ENCODE measurements around the gene UBL5.
"Not testable (repeated sequence)": the region's sequence is repeated elsewhere in the genome, so short reads cannot be mapped to it uniquely, and the experiment has no call there.

Gene UBL5

DNA sequence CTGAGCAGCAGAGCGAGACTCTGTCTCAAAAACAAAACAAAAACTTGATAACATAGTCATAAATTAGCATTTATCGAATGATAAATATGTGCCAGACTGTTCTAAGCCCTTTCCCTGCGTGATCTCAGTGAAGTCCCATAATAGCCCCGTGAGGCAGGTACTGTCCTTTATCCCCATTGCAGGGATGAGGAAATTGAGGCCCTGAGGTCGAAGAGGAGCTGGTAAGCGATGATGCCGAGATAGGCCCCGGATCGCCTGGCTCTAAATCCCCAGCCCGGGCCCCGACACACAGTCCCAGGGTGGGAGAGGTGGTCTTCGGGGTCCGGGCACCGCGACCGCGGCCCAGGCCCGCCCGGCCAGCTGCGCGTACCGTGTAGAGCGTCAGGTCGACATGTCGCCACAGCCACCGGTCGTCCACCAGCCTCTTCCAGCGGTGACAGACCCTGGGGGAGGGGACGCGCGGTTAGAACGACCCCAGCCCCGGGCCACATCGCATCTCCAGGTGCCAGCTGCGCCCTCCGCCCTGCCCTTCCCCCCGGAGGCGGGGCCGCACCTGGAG, 9.5 kb upstream of the UBL5 start:
- no peak for DNase-seq

DNA sequence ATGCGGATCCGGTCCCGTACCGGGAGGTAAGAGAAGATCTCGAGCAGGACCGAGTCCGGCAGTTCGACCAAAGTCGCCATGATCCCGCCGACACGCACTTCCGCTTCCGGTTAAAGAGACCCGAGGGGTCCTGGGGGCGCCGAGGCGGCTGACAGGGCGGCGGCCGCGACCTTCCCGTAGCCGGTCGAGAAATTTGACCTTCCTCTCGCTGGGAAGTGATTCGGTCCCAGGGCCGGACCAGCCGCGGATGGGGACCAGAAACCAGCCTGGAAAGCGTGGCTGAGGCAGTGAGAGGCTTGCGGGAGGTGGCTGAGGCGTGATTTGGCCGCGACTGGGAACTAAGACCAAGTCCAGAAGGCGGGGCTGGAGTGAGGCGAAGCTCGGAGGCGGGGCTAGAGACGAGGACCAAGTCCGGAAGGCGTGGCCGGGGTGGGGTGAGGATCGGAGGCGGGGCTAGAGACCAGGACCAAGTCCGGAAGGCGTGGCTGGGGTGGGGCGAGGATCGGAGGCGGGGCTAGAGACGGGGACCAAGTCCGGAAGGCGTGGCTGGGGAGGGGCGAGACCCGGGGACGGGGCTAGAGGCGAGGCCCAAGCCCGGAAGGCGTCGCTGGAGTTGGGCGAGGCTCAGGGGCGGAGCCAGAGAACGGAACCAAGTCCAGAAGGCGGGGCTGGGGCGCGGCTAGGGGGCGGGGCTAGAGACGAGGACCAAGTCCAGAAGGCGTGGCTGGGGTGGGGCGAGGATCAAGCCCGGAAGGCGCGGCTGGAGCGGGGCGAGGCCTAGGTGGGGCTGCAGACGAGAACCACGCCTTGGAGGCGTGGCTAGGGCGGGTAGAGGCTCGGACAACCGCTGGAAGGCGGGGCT, 8.8 kb upstream of the UBL5 start, which contains the start of gene FBXL12:
Gene FBXL12 (minus strand): TSS at position 346 of the 862 bp plus-strand sequence. CDS start 266 bp downstream, at position 80.
- DNase-seq: peak; percentile 98

DNA sequence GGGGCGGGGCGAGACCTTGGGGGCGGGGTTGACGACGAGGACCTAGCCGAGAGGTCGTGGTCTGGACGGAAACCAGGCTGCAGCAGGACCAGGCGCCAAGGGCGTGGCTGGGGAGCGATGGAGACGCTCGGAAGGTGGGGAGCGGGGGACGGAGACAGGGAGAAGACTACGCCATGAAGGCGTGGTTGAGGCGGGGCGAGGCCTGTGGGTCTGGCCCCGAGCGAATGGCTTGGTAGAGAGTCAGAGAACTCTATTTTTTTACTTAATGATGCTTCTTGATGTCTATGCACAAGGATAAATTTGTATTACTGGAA, 8.2 kb upstream of the UBL5 start:
- DNase-seq: no peak

DNA sequence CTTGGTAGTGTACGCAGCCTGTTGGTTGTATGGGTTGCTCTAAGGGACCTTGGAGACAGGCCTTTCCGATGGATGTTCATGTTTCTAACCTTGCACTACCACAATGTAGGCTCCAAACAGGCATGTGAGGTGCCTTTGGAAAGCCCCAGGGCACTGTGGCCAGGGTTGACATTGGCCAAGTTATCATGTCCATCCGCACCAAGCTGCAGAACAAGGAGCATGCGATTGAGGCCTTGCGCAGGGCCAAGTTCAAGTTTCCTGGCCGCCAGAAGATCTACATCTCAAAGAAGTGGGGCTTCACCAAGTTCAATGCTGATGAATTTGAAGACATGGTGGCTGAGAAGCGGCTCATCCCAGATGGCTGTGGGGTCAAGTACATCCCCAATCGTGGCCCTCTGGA, 7.7 kb upstream of the UBL5 start:
- DNase-seq: not testable (repeated sequence)

DNA sequence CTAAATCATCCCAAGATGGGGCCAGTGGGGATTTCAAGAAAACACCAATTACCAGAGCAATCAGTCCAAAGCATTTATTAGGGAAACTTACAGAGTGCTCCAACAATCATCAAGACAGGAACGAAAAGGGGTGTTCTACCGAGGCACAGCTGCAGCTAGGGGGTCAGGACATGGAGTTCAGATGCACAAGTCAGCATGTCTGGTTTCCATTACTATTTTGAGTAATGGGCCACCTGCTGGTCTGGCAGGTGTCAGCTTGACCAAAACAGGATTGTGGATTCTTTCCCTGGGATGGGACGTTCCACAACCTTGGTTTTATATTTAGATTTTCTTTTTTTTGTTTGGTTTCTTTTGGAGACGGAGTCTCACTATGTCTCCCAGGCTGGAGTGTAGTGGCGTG, 3.9 kb upstream of the UBL5 start:
- DNase-seq: no peak

DNA sequence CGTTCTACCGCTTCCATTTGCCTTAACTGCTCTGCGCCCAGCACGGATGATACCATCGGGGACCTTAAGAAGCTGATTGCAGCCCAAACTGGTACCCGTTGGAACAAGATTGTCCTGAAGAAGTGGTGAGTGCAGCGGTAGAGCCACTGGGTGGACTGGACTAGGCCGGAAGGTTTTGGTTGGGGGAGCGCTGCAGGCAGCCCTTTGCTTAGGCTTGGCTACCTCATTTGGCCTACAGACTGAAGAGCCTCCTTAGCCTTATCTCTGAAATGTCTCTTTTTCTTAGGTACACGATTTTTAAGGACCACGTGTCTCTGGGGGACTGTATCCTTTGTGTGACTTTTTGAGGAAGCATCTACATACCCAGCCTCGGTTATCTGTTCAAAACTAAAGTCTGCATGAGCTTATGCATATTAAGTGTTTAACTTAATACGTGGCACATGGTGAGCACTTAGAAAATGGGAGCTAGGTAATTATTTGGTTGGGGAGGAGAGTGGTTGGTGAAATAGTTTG, 889 bp downstream of the UBL5 start:
- no peak for DNase-seq

DNA sequence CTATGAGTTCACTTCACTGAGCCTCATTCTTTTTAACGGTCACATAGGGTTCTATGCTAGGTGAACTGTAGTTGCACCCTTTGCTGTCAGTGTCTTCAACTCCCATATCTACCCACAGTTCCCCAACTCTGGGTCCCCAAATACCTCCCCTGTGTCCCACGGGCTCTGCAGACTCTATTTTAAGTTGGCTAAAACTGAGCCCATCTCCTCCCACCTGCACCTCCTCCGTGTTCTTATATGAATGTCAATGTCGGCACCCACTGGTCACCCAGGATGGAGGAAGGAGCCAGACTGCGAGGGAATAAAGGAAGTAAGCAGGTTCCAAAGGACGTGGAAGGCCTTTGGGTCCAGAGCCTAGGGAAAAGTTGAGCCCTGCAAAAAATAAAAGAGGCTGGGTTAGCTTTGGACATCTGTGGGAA, 6.6 kb downstream of the UBL5 start:
- no peak for DNase-seq

DNA sequence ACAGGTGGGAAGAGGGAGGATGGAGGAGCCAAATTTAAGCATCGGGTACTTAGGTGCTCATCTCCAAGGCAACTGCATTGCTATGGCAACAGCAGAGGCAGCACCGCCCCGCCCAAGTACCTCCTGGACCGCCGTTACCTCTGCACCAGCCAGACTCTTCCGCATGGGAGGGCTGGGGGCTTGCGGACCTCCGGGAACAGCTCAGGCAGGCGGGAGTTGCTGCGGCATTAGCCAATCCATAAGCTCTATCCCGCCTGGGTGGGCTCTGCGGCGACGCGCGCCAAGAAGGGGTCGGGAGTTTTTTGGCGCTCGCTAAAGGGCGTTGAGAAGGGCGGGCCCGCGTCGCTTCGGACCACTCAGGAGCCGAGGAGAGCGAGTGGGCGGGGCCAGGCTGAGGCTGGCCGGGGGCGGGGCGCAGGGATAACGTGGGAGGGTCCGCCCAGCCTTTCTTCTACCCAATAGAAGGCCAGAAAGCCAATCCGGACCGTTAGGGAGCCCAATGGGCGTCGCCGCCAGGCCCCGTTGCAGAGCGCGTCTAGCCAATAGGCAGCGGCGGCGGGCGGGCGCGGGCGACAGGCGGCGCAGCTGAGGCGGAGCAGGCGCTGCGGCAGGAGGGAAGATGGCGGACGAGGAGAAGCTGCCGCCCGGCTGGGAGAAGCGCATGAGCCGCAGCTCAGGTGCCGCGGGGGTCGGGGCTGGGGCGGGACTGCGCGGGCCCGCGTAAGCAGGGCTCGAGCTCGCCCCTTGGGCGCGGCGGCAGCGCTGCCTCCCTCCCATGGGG, 7.2 kb downstream of the UBL5 start, which contains the start of gene PIN1:
Gene PIN1 (plus strand): TSS at position 593 of the 781 bp plus-strand sequence. CDS start 27 bp downstream, at position 620.
- peak; percentile 89 for DNase-seq

DNA sequence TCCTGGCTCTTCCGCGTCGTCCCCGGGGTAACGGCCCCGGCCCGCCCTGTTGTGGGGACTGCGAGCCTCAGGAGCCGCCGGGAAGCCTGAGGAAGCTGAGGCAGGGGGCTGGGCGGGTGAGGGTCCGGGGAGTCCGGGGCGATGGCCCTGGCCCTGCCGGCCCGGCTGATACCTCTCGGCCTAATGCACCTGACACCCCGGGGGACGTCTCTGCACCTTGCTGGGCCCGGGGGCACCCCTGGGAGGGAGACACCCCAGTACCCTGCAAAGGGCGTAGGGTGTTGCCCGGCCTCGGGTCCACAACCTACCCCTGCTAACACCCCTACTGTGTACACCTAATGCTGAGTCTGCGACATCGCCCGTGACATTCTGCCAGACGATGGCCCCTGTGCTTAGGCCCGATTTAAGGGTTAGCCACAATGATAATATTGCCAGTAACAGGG, 7.8 kb downstream of the UBL5 start:
- DNase-seq: no peak

DNA sequence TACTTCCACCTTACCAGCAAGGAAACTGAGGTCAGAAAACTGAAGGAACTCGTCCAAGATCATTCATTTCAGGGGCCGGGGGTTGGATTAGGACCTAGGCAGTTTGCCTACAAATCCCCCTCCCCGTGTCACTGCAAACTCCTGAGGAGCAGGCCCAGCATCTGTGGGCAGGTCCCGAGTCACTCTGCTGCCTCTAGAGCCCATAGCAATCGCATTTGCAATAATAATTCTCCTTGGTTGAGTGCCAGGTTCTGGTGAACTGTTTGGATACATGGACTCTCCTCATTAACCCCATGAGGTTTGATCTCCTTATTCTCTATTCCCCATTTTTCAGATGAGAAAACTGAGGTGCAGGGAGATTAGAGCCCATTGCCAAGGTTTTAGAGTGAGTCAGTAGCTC, 8.3 kb downstream of the UBL5 start:
- DNase-seq: no peak

DNA sequence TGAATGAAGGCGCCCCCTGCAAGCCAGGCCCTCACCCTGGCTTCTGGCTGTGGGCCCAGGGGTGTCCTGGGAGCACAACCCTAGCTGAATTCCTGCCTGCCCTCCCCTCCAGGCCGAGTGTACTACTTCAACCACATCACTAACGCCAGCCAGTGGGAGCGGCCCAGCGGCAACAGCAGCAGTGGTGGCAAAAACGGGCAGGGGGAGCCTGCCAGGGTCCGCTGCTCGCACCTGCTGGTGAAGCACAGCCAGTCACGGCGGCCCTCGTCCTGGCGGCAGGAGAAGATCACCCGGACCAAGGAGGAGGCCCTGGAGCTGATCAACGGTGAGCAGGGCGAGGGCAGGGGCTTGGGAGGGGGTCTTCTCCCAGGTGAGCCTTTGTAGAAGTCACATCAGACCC, 10.6 kb downstream of the UBL5 start:
- no peak for DNase-seq

DNA sequence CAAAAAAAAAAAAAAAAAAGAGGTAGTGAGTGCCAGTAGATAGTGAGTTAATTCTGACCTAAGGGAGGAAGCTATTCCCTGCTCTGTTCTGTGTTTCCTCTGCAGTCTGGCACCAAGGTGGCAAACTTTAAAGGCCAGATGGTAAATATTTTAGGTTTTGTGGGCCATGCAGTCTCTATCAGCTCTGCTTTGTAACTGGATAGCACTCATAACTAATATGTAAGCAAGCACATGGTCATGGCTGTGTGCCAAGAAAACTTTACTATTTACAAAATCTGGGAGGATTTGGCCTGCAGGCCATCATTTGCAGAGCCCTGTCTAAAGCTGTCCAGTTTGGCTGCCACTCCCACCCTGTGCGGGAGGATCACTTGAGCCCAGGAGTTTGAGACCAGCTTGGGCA, 11.7 kb downstream of the UBL5 start:
- no peak for DNase-seq

DNA sequence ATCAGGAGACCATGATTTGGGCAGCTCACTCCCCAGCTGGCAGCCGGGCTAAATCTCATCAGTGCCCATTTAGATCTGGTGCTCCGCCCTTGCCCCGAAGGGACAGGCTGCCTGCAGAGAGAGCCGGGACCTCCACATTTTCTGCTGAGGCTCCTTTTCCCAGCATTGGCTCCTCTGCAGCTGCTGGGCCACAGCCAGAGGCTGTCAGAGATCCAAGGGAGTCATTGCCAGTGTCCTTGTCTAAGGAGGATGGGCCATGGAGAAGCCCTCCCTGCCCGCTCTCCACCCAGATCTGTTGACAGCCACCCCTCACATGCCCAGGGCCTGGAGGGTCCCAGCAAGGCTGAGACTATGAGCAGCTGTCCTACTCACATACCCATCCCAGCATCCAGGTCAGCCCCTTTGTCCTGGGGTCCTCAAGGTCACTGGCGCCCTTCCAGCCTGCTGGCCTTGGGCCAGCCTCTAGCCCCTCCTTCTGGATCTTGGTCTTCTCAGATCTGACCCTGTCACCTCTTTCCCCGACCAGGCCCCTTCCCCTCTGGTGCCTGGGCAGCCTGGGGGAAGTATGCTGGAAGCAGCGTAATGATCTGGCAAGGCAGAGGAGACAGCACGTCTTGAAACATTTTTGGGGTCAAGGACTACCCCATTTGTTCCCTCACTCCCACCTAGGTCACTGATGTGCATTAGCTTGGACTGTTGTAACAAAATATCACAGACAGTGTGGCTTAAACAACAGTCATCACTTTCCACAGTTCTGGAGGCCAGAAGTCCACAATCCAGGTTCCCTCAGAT, 15.3 kb downstream of the UBL5 start:
- no peak for DNase-seq

DNA sequence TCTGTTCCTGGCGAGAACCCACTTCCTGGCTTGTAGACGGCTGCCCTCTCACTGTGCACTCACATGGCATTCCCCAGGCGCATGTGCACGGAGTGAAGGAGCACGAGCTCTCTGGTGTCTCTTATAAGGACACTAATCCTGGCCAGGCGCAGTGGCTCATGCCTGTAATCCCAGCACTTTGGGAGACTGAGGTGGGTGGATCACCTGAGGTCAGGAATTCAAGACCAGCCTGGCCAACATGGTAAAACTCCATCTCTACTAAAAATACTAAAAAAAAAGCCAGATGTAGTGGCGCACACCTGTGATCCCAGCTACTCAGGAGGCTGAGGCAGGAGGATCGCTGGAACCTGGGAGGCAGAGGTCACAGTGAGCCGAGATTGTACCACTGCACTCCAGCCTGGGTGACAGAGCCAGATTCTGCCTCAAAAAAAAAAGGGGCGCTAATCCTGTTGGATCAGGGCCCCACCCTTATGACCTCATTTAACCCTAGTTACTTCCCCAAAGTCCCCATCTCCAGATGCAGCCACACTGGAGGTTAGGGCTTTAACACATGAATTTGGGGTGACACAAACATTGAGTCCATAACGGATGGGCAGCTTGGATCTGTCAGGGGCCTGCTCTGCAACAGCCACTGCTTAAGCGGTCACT, 16.0 kb downstream of the UBL5 start:
- DNase-seq: not testable (repeated sequence)

DNA sequence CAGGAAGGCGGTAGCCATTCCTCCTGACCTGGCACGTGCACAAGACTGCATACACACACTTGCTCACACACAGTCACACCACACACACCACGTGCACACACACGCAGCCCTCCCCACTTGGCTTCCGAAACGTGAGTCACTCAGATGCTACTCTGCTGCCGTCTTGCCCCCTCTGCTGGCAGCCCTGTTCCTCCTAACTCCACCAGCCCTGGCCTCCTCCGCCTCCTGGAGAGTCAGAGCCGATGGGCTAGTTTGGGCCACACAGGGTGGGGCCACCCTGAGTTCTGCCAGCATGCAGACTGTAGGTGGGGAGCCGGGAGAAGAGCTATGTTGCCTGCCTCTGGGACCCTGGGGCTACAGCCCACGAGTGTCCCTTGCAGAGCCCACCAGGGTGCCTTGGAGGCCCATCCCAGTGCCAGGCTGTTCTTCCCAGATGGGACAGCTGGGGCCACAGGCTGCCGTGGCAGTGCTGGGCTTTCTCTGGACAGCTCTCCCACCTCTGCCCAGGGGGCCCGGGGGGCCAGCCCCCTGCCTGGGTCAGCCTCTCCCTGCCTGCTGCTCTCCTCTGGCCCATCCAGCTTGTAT, 19.5 kb downstream of the UBL5 start:
- DNase-seq: no peak

DNA sequence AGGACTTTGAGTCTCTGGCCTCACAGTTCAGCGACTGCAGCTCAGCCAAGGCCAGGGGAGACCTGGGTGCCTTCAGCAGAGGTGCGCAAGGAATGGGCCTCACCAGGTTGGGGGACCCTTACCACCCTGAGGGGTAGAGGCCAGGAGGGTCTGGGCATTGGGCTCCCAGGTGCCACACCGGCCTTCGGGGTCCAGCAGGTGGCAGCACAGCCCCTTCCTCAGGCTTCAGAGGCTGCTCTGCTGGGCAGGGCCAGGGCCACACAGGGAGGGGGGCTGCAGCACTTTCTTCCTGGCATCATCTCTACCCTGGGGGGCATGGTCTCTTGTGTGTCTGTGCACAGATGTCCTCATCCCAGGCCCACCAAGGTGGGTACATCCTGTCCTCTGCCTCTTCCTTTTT, 20.3 kb downstream of the UBL5 start:
- no peak for DNase-seq

DNA sequence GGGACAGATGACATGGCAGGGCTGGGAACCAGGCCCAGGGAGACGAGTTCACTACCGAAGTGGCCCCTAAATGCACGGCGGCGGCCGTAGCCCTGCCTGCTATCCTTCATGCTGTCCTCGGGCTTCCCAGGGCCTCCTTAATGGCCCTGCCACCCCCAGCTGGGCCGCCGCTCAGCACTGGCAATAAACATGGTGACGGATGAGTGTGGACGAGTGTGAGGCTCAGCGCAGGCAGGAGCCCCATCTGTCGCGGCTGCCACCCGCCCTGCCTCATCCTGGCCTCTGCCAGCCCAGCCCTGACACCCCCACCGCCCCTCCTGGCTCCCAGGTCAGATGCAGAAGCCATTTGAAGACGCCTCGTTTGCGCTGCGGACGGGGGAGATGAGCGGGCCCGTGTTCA, 21.0 kb downstream of the UBL5 start:
- no peak for DNase-seq

DNA sequence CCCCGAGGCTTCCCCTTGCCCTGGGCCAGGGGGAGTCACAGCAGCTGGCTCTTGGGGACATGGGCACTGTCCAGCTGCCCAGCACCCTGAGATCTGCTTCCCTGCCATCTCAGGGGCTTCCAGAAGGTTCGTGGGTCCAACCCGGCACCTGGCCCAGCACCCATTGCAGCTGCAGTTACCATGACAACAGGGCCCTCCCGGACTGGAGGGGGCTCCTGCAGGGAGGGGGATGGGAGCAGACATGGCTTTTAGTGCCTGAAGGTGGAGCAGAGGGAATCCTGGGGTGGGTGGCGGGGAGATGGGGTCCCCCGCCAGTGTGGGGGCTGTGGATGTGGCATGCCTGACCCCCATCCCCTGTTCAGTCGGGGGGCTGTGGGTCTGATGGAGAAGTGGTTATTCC, 22.1 kb downstream of the UBL5 start:
- no peak for DNase-seq

DNA sequence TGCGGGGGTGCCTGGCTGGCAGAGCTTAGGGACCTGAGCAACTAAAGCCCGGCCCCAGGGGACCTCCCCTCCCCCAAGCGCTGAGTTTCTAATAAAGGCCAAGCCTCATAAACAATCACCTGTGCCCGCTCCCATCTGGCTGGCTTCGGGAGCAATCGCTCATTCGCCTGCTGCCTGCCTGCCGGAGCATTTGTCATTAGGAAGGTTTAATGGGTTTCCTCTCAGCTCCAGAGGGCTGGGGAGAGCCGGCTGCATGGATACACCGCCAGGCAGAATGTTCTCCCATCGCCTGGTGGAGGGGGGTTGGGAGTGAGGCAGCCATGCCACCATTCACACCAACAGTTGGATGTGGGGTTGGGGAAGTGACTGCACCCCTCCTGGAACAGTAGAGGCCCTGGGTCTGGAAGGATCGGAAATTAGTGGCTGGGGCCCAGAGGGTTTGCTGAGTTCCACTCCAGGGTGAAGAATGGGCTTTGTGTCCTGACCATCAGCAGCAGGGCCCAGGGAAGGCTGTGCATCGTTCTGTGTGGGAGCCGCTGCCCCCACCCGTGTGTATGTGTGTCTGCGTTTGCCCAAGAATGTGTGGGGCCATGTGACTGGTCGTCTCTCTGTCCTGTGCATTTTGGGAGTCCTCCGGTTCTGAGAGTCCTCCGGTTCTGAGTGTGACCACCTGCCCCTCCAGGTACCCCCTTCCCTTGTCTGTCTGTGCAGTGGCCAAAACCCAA, 22.7 kb downstream of the UBL5 start:
- no peak for DNase-seq

DNA sequence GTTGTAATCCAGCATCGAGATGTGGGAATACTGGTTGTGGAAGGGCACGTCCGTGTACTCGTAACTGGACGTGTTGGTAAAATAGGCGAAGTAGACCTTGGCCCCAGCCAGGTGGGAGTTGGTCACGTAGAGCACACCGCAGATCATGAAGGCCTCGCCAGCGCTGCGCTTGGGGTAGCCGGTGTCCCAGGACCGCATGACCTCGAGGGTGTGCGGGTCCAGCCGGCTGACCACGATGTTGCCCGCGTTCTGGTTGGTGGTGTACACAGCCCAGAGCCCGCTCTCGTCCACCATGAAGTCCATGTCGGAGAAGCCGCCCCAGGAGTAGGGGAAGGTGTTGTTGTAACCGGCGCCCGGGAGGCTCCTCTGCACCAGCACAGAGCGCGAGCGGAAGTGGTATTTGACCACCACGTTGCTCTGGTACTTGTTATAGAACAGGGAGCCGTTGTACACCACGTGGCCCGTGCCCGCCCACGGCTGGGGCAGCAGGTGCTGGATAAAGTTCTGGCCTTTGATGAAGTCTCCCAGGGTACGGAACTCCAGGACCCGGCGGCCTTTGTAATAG, 26.6 kb downstream of the UBL5 start:
- no peak for DNase-seq

DNA sequence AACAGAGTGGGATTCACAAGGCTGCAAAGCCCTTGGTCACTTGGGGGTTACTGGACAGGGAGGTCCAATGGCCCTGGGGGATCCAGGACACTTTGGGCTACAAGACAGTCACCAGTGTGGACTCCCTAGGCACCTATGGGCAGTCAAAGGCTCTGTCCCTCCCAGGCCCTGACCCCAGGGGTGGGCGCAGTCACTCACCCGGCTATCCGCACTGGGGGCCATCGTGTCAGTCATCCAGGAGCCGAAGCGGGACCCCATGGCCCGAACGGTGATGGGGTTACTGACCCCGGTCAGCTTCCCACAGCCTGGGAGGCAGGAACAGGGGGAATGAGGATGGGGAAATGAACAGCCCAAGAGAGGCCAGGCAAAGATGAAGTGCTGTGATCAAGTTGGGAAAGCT, 28.9 kb downstream of the UBL5 start:
- no peak for DNase-seq

Measured in NCI-H2029 treated with DMSO at 0.1 percent for 48 hours (cell line).